Inferior parietal cortex (tissue), 1 donor: ENCODE measurements around the gene RBM15B.
"Not testable (repeated sequence)": the region's sequence is repeated elsewhere in the genome, so short reads cannot be mapped to it uniquely, and the experiment has no call there.

Experiments
- DNase-seq: peaks from one replicate; pipeline ENCODE4 v3.0.0-alpha.2; 2016; ENCODE audit errors: extremely low spot score

Gene RBM15B

GRCh38 chr3:51391075-51391565 lies at the start of gene RBM15B:
RBM15B (plus strand) TSS chr3:51391285; CDS start chr3:51391400, 115 bp downstream.
- DNase-seq, result peak; percentile 95

- no peak for DNase-seq
Observed at GRCh38 chr3:51343918-51344687, 47.0 kb upstream of the RBM15B start.

DNA sequence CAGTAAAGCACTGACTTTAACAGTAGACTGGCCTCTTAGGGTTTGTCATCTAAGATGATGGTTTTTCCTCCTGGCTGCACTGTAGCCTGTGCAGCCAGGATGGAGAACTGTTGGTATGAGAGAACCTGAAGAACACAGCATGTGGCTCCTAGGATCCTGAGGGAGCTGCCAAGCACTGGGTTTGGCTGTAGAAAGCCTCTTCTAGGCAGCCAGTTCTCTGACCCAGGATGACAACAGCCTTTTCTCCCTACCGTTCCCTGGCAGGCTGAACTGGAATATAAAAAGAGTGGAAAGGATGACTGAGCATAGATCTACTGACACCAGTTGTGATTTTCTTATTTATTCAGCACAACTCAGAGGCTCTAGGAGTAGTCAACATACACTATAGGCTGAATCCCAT lies 40.3 kb upstream of the RBM15B start:
- DNase-seq, result no peak

GRCh38 chr3:51353131-51353530 lies 38.0 kb upstream of the RBM15B start:
- no peak for DNase-seq

- no peak for DNase-seq
Observed at GRCh38 chr3:51353691-51354090, 37.4 kb upstream of the RBM15B start.

GRCh38 chr3:51354172-51354571 lies 36.9 kb upstream of the RBM15B start:
- DNase-seq, result no peak

GRCh38 chr3:51354731-51355615 lies 36.1 kb upstream of the RBM15B start:
- DNase-seq, result no peak

DNA sequence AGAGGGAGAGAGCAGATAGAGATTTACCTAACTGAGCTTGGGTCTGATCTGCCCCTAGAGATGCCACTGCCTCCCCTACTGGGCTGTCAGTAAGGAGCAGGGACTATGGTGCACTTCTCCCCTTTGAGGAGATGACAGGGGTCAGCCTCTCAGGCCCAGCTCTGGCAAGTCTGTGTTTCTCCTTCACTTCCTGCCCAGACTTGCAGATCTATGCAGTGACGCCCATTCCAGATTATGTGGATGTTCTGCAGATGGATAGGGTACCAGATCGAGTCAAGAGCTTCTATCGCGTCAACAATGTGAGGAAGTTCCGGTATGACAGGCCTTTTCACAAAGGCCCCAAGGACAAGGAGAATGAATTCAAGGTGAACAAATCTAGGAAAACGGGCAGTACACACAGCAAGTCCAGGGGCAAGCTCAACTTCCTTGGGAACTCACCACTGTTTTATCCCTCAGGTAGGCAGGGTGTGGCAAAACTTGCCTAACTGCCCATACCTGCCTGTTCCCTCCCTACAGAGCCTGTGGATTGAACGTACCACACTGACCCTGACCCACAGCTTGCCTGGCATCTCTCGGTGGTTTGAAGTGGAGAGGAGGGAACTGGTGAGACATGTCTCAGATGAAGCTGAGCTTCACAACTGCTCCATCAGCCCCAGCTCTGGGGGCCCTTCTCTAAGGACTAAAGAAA lies 35.0 kb upstream of the RBM15B start:
- DNase-seq, result no peak

DNA sequence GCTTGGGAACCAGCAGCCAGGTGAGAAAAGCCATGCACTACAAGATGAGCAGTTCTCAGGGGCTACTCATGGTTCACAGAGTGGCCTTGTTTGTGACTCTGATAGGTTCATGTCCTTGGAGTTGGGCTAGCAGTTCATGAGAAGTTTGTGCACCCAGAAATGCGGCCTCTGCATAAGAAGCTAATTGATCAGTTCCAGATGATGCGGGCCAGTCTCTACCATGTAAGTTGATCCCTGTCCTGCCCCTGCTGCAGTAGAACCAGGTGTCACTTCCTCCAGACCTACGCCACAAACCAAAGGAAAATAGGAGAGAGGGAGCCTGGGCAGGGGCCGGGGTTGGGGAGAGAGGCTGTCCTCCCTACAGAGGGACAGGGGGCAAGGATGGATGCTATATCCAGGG lies 33.2 kb upstream of the RBM15B start:
- no peak for DNase-seq

DNA sequence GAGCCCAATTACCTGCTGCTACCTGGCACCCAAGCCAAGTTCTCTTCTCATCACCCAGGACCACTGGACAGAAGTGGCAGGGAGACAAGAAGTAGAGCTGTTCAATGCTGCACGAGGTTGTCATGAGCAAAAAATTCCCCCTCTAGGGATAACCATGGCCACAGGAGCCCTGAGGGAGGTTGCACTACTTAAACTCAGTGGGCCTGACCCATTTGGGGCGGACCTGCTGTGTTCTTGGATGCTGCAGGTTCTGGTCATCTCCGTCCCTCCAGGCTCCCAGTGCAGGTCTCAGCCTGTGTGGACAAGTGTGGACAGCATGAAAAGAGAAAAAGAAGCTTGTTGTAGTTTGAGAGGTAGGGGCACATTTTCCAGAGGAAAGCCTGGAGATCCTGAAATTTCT lies 32.1 kb upstream of the RBM15B start:
- DNase-seq, result no peak

DNA sequence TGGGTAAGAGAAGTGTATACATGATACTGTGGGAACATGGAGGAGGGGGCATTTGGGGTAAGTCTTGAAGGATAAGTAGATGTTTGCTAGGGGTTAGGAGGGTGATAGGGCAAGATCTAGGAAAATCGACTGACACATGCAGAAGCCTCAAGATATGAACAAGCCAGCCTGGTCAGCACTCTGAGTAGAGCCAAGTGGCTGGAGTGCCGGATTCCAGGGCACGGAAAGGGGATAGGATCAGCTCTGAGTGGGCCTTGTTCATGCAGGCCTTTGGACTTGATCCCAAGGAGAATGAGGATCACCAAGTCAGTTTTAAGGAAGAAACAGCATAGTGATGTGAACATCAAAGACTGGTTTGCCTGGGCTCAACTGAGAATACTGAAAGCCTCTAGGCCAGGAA lies 30.3 kb upstream of the RBM15B start:
- DNase-seq, result no peak

GRCh38 chr3:51361746-51362145 lies 29.3 kb upstream of the RBM15B start:
- no peak for DNase-seq

DNA sequence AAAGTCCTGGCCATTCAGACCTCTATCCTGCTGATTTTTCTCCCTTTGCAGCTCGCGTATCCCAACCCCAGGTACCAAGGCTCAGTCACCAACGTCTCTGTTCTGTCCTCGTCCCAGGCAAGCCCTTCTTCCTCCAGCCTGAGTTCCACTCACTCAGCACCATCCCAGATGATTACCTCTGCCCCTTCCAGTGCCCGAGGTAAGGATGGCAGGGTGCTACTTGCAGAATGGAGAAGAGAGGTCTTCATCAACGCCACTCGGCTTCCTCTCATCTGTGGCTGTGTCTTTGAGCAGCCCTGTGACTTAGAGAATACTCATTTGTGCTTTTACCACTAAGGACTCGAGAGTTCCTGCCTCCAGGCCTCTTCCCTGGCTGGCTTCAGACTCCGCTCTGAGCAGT lies 28.6 kb upstream of the RBM15B start:
- DNase-seq, result no peak

GRCh38 chr3:51368276-51368675 lies 22.8 kb upstream of the RBM15B start:
- not testable (repeated sequence) for DNase-seq

DNA sequence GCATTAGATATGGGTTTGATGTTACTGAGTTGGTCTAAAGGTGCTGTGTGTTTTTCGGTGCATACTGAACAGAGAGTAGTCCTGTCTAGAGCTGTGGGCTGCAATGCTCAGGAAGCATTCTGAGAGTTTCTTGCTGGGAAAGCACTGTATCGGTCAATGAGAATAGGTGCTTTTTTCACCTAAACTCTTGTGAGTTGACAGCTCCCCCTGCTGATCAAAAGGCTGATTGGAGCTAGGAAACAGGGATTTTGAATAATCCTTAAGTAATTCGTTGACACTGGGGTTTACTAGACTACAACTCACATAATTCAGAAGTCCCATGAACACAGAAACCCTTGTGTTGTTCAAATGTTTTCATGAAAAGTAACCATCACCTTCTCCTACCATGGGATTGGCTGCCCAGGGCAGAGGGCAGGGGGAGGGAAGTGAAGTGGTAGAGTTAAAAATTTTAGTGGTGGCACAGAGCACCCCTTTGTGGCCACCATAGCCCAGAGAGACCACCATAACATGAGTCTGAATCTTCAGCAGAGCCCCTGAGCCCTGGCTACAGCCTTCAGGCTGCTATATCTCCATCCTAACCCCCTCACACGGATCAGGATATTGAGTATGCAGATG lies 19.0 kb upstream of the RBM15B start:
- peak; percentile 82 for DNase-seq

GRCh38 chr3:51373658-51374421 lies 17.2 kb upstream of the RBM15B start:
- DNase-seq, result no peak

GRCh38 chr3:51374456-51374855 lies 16.6 kb upstream of the RBM15B start:
- no peak for DNase-seq

DNA sequence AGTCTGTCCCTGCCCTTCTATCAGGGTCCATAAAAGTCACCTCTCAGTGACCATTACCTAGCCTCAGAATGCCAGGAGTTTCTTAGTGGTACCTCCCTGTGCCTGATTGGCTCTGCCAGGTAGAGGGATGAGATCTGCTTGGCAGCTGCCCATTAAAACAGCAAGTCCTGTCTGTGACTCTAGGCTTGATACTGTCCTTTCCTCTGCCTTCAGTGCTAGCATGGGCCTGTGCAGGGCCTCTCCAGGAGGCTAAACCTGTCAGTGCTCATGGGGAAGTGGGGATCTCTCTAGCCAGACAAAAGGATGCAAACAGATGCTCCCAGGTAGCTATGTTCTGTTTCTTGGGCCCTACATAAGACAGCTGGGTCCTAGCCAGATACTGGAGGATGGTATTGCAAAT lies 15.9 kb upstream of the RBM15B start:
- DNase-seq, result no peak

GRCh38 chr3:51375571-51375970 lies 15.5 kb upstream of the RBM15B start:
- DNase-seq, result no peak

- no peak for DNase-seq
Observed at GRCh38 chr3:51378065-51378464, 13.0 kb upstream of the RBM15B start.

DNA sequence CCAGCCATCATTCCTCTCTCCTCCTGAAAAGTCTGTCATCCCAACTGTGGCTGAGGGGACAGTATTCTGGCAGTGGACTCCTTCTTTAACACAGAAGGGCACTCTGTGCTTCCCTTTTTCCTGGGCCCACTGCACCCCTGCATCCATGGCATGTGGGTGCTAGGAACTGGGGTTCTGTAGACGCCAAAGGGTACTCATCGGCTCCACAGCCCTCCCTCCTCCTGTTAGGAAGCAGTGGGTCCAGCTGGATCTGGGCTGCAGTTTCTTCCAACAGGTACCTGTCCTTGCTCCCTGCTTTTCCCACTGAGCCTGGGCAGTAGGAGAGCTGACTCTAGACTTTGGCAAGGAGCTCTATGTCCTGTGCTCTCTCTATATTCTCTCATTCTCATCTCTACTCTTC lies 12.4 kb upstream of the RBM15B start:
- no peak for DNase-seq
